ENCODE measurements around the gene ZNF80.

- TF ChIP-seq CTCF (IDR thresholded peaks at IDR 0.05), result no peak
- TF ChIP-seq POLR2A (IDR thresholded peaks at IDR 0.05), result no peak
- TF ChIP-seq POLR2AphosphoS5 (IDR thresholded peaks at IDR 0.05), result no peak
Measured at GRCh38 chr3:114221881-114222264, 15.5 kb downstream of the ZNF80 start.

Measured in breast epithelium (tissue), 3 donors.